HG03354 (cell line): ENCODE results near the gene PXDN.
"Not testable (repeated sequence)": the region's sequence is repeated elsewhere in the genome, so short reads cannot be mapped to it uniquely, and the experiment has no call there.

Experiments used
- ATAC-seq: cut with Tn5 transposase; IDR thresholded peaks from one replicate; pipeline ENCODE4 v1.9.1; 2021; ENCODE audit warnings: mild to moderate bottlenecking; ENCODE audit not compliant: unreplicated experiment, poor library complexity, severe bottlenecking

Gene PXDN

GRCh38 chr2:1692342-1692741 is 52.0 kb downstream of the PXDN start:
- no peak for ATAC-seq

DNA sequence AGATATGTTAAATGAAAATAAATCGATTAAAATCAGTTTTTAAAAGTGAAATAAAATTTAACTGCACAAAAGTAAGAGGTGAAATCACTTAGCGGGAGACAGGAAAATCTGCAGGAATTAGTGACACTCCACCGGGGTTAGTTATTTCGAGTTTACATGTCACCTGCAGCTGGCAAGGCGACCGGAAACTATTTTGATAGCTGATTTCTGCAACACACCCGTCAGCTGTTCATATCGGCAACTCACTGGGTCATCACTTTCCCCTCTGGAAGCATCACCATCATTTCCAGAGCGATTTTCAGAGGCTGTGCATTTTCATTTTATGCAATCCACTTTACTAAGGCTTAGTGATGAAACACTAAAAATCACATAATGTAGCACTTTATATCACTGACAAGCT is 52.9 kb downstream of the PXDN start:
- ATAC-seq: no peak

DNA sequence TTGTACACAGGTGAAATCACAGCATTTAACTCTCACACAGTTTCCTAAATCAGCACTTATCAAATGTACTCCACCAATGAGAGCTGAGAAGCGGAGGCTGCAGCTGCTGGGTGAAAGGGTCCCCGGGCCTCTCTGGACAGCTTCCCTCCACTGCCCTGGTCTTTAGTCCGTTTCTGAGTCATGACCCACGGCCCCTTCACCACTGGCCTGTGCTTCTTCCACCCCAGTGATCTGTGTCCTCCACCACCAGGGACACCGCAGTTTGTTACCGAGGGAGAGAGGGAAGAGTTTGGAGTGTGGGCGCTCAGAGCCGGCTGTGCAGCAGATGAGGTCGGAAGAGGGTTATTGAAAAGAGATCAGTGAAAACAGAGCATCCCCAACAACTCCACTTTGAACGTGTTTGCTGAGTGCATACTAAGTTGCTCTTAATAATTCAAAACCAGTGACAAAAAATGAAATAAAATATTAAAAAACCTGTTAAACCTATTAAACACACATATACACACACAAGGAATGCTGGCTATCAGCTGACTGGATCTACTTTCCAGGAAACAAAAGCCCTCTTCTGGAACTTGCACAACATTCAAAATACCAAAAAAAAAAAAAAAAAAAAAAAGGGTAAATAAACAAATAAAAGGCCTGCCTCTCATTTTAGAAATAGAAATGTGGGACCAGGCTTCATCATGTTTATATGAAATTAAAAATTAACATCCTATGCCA is 54.1 kb downstream of the PXDN start:
- ATAC-seq: no peak

DNA sequence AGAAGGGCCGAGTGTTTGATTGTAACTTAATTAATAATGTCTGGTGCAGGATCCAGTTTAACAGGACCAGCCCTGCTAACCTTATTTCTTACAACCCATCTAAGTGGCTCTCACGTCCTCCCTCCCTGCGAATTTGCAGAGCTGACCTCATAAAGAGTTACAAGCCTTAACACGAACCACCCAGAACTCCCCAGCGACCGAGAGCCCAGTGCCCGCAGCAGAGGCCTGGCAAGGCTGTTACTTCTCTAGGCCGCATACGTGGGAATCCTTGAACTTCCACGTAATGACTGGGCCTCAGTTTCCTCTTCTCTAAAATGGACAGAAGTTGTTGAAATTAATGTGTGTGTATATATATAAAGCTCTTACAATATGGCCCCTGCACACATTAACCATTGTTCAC is 55.5 kb downstream of the PXDN start:
- no peak for ATAC-seq

- ATAC-seq: no peak
Observed at GRCh38 chr2:1688161-1688560, 56.2 kb downstream of the PXDN start.

- no peak for ATAC-seq
Observed at GRCh38 chr2:1687254-1687653, 57.1 kb downstream of the PXDN start.

DNA sequence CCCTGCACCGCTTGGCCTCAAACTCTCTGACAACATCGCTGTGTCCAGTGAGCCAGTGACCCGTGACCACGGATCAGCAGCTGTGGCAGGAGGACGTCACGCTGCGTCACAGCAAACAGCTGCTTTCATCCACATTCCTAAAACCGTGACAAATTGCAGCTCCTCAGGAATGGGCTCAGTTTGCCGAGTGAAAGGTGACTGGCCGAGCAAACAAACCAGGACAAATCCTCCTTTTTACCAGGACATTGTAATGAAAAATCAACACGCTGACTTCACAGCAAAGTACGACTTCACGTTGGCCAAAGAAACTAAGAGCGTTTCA is 57.6 kb downstream of the PXDN start:
- ATAC-seq: no peak

- ATAC-seq: no peak
Observed at GRCh38 chr2:1685957-1686783, 58.1 kb downstream of the PXDN start.

DNA sequence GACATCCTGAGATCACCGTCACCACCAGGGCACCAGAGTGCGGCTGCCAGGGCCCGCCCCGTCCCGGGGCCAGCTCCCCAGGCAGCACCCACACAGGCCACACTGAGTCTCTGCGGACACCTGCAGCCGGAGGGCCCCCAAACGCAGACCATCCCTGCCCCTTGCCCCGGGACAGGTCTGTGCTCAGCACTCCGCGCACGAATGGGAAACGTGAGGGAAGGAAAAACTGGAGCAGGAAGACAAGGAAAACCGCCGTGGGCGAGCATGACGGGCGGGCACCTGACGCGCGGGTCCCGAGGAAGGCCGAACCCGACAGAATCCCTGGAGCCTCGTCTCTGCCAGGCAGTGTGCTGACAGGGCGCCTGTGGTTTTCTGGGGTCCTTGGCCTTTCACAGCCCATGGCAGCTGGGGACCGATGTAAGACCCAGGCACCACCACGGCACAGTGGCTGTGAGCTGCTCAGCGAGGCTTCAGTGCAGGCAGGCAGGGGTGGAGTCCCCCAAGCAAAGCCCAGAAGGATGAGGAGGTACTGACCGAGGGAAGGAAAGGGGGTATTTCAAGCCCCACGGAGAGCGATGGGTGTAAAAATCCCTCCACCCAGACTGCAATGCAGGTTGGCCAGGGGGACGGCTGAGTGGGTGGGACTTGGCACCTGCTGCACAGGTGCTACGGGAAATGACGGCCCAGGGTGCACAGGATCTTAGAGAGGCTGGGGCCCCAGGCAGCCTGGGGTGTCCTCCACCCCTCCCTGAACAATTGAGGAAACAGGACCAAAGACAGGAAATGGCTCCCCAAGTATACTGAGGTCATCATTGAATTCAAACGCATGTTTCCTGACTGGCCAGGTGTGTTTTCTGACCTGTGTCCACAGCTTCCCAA is 59.0 kb downstream of the PXDN start:
- no peak for ATAC-seq

DNA sequence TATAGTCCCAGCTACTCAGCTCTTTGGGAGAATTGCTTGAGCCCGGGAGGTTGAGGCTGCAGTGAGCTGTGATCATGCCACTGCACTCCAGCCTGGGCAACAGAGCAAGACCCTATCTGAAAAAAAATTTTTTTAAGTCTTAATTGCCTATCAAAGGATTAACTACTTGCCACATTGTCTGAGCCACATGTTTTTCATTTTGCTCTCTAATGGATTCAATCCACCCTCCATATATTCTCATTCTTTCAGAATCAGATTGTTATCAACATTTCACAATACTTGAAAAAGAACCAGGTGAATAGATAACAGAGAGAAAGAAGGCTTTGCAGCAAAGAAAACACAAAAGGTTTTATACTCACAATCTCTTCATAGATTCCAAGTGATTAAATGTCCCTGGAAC is 61.0 kb downstream of the PXDN start:
- ATAC-seq: no peak

DNA sequence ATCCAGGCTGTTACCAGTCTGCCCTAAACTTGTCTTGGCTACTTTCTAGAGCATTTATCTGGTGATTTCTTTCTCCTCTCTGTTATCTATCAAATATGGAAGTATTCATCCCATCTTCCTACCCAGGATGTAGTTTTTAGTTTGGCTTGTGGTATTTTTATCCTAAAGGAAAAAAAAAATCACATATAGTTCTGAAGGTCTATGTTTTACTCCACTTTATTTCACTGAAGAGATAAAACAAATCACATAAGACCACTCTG is 62.2 kb downstream of the PXDN start:
- no peak for ATAC-seq

GRCh38 chr2:1681323-1682180 is 62.8 kb downstream of the PXDN start:
- ATAC-seq: no peak

GRCh38 chr2:1681017-1681318 is 63.3 kb downstream of the PXDN start:
- no peak for ATAC-seq

- no peak for ATAC-seq
Observed at GRCh38 chr2:1680222-1681016, 63.9 kb downstream of the PXDN start.

DNA sequence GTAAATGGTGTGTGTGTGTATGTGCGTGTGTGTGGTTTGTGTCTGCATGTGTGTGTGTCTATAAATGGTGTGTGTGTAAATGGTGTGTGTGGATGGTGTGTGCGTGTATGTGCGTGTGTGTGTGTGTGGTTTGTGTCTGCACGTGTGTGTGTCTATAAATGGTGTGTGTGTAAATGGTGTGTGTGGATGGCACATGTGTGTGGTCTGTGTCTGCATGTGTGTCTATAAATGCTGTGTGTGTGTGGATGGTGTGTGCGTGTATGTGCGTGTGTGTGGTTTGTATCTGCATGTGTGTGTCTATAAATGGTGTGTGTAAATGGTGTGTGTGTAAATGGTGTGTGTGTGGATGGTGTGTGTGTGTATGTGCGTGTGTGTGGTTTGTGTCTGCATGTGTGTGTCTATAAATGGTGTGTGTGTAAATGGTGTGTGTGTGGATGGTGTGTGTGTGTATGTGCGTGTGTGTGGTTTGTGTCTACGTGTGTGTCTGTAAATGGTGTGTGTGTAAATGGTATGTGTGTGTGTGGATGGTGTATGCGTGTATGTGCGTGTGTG is 64.8 kb downstream of the PXDN start:
- ATAC-seq: not testable (repeated sequence)

- ATAC-seq: not testable (repeated sequence)
Observed at GRCh38 chr2:1679065-1679464, 65.2 kb downstream of the PXDN start.

DNA sequence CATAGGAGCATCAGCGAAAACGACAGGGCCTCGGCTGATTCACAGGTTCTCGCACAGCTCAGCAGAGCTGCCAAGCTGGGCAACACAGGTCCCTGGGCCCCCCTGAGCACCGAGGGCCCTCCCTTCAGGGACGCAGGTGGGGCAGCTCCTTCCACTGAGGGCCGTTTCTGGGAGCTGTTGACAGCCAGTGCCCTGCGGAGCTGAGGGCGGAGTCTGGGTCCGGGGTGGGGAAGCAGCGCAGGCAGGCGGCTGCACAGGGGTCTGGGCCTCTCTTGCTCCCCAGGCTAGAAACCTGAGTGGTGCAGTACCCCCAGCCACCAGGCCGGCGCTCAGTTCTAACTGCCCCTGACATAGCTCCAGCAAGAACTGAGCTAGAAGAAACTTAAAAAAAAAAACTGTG is 65.7 kb downstream of the PXDN start:
- no peak for ATAC-seq

DNA sequence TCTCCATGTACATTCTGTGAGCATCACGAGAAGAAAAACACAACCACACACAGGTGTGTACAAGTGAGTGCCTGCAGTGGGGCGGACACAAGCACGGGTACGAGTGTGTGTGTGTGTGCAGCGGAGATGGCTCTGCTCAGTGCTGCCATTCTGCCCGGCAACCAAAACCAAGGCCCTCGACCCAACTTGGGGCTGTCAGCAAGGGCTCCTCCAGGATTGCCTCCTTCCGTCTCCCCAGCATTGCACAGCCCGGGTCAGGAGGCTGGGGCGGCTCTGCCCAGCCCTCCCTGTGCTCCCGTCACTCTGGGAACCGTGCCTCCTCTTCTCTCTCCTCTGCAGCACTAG is 66.5 kb downstream of the PXDN start:
- ATAC-seq: no peak
